ENCODE results near the gene PRR11.

Gene PRR11

DNA sequence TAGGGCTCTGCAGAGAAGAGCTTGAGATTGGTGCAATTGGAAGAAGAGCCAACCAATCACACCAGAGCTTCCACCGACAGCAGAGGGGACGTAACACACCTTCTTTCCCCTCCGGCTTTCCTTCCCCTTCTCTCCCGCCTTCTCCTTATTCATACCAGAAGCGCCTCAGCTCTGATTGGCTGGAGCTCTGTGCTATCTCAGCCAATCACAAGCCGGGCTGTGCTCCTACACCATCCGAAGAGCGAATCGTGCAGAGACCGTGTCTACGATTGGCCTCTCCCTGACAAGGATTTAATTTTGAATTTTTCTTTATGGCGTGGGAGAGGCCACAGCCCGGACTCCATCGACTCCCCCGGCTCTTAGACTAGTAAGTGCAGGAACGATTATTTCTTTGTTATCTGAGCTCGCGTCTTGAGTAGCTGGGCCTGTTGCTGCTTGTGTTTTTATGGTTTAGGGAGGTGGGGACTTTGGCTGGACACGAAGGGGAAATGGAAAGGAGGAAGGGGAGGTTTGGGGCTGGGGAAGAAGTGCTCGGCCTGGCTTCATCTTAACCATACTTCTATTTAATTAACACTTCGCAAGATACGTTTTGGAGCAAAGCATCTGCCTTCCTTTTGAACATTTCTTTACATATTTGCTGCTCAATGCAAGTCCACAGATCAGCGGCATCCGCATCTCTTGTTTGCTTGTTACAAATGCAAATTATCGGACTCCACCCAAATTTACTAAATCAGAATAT lies at the start of gene PRR11:
PRR11 (plus strand) TSS at position 308 of the 739 bp plus-strand sequence. CDS start 14,007 bp downstream, outside the sequence.
- peak; percentile 99 for DNase-seq (ENCODE audit: low read depth, low spot score)
- TF ChIP-seq FOXP2 (optimal IDR thresholded peaks at IDR 0.05; ENCODE audit: control extremely low read depth, extremely low read length, insufficient read depth): no peak
- TF ChIP-seq POLR2AphosphoS5 (IDR thresholded peaks at IDR 0.05; ENCODE audit: borderline replicate concordance, low read depth, low read length): no peak
- TF ChIP-seq EZH2 (IDR thresholded peaks at IDR 0.05): no peak

GRCh38 chr17:59105852-59106462 lies 49.6 kb upstream of the PRR11 start:
- DNase-seq (ENCODE audit: low read depth, low spot score): no peak
- no peaks in the 10 kb centered on the region for H3K9me3 ChIP-seq (ENCODE audit: low read depth, low read length)
- no peak for TF ChIP-seq FOXP2 (optimal IDR thresholded peaks at IDR 0.05; ENCODE audit: control extremely low read depth, extremely low read length, insufficient read depth)
- TF ChIP-seq POLR2AphosphoS5 (IDR thresholded peaks at IDR 0.05; ENCODE audit: borderline replicate concordance, low read depth, low read length): no peak
- TF ChIP-seq EZH2 (IDR thresholded peaks at IDR 0.05): no peak
- peak overlapping the region; percentile 63 for H3K27ac ChIP-seq
- peak overlapping the region; percentile 82 for H3K4me3 ChIP-seq
- H3K36me3 ChIP-seq (ENCODE audit: insufficient read depth, low read length): peaks cover 25% of the 10 kb centered on the region
- peak overlapping the region; percentile 94 for H3K9ac ChIP-seq (ENCODE audit: insufficient read length)

More for the DNA sequence above, at the start of gene PRR11:
- Histone ChIP-seq H3K9ac (ENCODE audit: insufficient read length) (peak within 1 kb of the TSS; percentile 98), H3K9me3 (ENCODE audit: low read depth, low read length) (no peaks in the 10 kb centered on the region), H3K36me3 (ENCODE audit: insufficient read depth, low read length) (peaks cover 7% of the 10 kb centered on the region), H3K4me3 (peak within 1 kb of the TSS; percentile 97), H3K27ac (peak within 1 kb of the TSS; percentile 98)

- peak within 1 kb of the TSS; percentile 82 for H3K4me3 ChIP-seq
- no peaks in the 10 kb centered on the region for H3K9me3 ChIP-seq (ENCODE audit: low read depth, low read length)
- DNase-seq (ENCODE audit: low read depth, low spot score): peak; percentile 90
- H3K27ac ChIP-seq: peak within 1 kb of the TSS; percentile 73
- peak within 1 kb of the TSS; percentile 94 for H3K9ac ChIP-seq (ENCODE audit: insufficient read length)
- peaks cover 26% of the 10 kb centered on the region for H3K36me3 ChIP-seq (ENCODE audit: insufficient read depth, low read length)
- TF ChIP-seq POLR2AphosphoS5 (IDR thresholded peaks at IDR 0.05; ENCODE audit: borderline replicate concordance, low read depth, low read length) (peak; percentile 77), EZH2 (IDR thresholded peaks at IDR 0.05) (no peak)
Observed at GRCh38 chr17:59106463-59107305, 48.9 kb upstream of the PRR11 start, which contains the start of gene TRIM37. TSS of gene TRIM37 (minus strand) at chr17:59106880. CDS start at chr17:59106461, 419 bp downstream.

DNA sequence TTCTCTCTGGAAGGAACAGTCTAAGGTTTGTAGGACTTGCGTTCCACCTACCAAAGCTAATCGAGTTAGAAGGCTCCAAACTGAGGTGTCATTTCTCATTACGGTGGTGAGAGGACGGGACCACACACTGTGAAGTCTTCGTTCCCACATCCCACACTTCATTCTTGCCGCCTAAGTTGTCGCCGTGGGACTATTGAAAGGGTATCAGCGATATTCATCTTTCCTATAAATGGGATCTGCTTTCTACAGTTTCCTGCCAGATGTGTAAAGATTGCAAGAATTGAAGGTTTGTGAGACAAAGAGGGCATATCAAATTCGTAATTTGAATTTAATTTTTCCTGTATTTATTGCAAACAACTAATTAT lies 48.3 kb upstream of the PRR11 start:
- Histone ChIP-seq H3K27ac (peak overlapping the region; percentile 73), H3K36me3 (ENCODE audit: insufficient read depth, low read length) (peaks cover 28% of the 10 kb centered on the region), H3K9me3 (ENCODE audit: low read depth, low read length) (no peaks in the 10 kb centered on the region), H3K9ac (ENCODE audit: insufficient read length) (peak overlapping the region; percentile 85), H3K4me3 (peak overlapping the region; percentile 82)
- DNase-seq (ENCODE audit: low read depth, low spot score): peak; percentile 8
- no peak for TF ChIP-seq POLR2AphosphoS5 (IDR thresholded peaks at IDR 0.05; ENCODE audit: borderline replicate concordance, low read depth, low read length)

- Histone ChIP-seq H3K27ac (no peak overlapping the region), H3K4me3 (0 out of 2 replicates have a peak overlapping the region, but pooled peaks have one; percentile 31), H3K36me3 (ENCODE audit: insufficient read depth, low read length) (peaks cover 27% of the 10 kb centered on the region), H3K9ac (ENCODE audit: insufficient read length) (no peak overlapping the region), H3K9me3 (ENCODE audit: low read depth, low read length) (no peaks in the 10 kb centered on the region)
- no peak for DNase-seq (ENCODE audit: low read depth, low spot score)
- TF ChIP-seq FOXP2 (optimal IDR thresholded peaks at IDR 0.05; ENCODE audit: control extremely low read depth, extremely low read length, insufficient read depth) (no peak), EZH2 (IDR thresholded peaks at IDR 0.05) (no peak), POLR2AphosphoS5 (IDR thresholded peaks at IDR 0.05; ENCODE audit: borderline replicate concordance, low read depth, low read length) (no peak)
Observed at GRCh38 chr17:59108400-59109102, 47.0 kb upstream of the PRR11 start.

DNA sequence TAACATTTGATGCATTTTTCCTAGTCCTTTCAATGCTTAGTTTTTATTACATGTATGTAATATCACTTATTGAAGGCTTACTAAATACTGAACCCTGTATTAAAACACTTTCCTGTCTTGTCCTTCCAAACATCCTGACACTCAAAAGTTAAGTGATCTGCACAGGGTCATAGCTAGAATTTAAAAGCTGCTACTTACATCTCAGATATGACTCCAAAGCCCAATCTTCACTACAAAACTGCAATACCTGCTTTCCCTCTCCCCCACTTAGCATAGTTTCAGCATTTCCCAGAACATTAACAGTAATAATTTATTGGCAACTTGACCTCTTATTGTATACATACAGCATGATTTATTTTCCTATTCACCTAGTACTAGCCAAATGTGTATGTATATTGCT lies 44.6 kb upstream of the PRR11 start:
- no peak for DNase-seq (ENCODE audit: low read depth, low spot score)
- peaks cover 34% of the 10 kb centered on the region for H3K36me3 ChIP-seq (ENCODE audit: insufficient read depth, low read length)
- TF ChIP-seq POLR2AphosphoS5 (IDR thresholded peaks at IDR 0.05; ENCODE audit: borderline replicate concordance, low read depth, low read length) (no peak), FOXP2 (optimal IDR thresholded peaks at IDR 0.05; ENCODE audit: control extremely low read depth, extremely low read length, insufficient read depth) (no peak), EZH2 (IDR thresholded peaks at IDR 0.05) (no peak)
- no peak overlapping the region for H3K9ac ChIP-seq (ENCODE audit: insufficient read length)
- no peak overlapping the region for H3K4me3 ChIP-seq
- H3K9me3 ChIP-seq (ENCODE audit: low read depth, low read length): no peaks in the 10 kb centered on the region
- H3K27ac ChIP-seq: no peak overlapping the region

GRCh38 chr17:59111539-59111938 lies 44.0 kb upstream of the PRR11 start:
- H3K36me3 ChIP-seq (ENCODE audit: insufficient read depth, low read length): peaks cover 34% of the 10 kb centered on the region
- TF ChIP-seq POLR2AphosphoS5 (IDR thresholded peaks at IDR 0.05; ENCODE audit: borderline replicate concordance, low read depth, low read length): no peak
- TF ChIP-seq EZH2 (IDR thresholded peaks at IDR 0.05): no peak
- TF ChIP-seq FOXP2 (optimal IDR thresholded peaks at IDR 0.05; ENCODE audit: control extremely low read depth, extremely low read length, insufficient read depth): no peak
- no peaks in the 10 kb centered on the region for H3K9me3 ChIP-seq (ENCODE audit: low read depth, low read length)
- H3K27ac ChIP-seq: no peak overlapping the region
- no peak overlapping the region for H3K9ac ChIP-seq (ENCODE audit: insufficient read length)
- no peak overlapping the region for H3K4me3 ChIP-seq
- no peak for DNase-seq (ENCODE audit: low read depth, low spot score)
